GM21723 (cell line): ENCODE measurements around the gene HTR7.
"Not testable (repeated sequence)": the region's sequence is repeated elsewhere in the genome, so short reads cannot be mapped to it uniquely, and the experiment has no call there.

Experiments
- ATAC-seq: cut with Tn5 transposase; IDR thresholded peaks from one replicate; pipeline ENCODE4 v1.9.1; 2021; ENCODE audit warnings: mild to moderate bottlenecking, moderate library complexity; ENCODE audit not compliant: unreplicated experiment

Gene HTR7

DNA sequence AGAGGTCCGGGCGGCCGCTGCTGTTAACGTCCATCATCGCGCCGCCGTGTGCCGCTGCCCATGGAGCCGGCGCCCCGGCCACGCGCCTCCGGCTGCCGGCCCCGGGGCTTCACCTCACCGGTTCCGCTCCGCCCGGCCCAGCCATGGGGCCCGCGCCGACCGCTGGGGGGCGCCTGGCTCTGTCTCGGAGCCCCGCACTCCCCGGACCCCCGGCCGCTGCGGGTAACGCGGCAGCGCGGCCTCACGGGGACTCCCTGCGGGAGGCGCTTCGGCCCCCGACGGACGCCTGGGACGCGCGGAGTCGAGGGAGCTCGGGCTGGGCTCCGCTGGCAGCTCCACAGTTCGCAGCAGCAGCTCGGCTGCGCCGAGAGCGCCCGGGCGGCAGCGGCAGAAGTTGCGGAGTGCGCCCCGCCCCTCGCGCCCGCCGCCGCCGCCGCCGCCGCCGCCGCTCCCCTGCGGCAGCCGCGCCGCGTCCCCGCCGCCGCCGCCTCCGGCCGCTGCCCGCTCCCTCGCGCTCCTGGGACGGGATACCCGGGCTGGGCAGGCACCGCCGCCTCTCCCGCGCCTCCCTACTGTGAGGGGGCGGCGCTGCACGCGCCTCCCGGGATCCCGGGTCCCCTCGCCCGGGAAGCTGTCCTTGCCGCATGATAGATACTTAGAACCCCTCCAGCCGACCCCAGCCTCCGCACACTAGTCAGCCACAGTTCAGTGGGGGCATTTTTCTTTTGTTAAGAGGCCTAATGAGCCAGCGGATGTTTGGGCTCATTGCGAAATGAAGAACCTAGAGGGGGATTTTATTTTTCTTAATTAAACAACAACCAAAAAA is at the start of gene HTR7:
Gene HTR7 (minus strand): TSS at position 405 of the 826 bp plus-strand sequence. CDS start 368 bp downstream, at position 37.
- peak; percentile 72 for ATAC-seq

DNA sequence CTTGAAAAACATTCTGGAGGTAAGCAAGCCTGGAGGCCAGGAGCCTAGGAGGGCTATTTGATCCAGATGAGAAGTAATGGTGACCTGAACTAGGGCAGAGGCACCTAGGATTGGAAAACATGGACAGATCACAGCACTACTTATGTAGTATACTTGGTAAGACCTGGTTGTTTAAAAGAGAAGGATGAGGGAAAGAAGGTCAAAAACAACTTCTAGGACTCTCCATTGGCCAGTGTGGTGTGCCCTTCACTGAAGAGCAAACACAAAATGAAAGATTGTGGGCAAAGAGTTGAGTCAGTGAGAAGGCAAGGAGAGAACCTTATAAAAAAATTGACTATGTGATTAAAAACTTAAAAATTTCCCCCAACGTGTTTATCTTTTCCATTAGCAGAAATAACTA is 48.8 kb upstream of the HTR7 start:
- no peak for ATAC-seq

DNA sequence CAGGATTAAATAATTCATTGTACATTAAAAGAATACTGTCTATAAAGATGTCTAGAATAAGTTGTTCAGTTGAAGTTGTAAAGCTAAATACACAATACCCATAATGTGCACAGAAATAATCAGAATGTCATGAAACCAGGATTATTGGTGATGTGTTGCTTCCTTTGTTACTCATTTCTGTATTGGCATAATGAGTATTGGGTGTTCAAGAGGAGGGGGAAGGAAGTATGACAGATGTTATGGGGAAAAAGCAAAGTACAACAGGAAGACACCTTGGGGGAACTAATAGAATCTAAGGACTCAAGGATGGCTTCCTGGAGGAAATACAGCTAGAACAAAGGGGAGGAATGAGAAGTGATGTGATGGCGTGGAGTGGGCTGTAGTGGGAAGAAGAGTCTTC is 48.1 kb upstream of the HTR7 start:
- no peak for ATAC-seq

DNA sequence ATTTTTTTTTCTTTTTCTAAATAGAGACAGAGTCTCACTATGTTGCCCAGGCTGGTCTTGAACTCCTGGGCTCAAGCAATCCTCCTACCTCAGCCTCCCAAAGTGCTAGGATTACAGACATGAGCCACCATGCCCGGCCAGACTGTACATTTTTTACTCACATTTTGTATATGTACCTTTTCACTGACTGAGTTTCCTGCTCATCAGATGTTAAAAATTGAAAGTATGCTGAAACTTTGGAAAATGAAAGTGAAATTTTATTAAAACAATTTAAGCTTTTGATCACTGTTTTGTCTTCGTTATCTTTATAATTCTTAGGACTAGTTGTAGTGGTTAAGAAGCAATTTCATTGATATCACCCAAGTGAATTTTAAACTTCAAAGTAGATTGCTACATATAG is 39.1 kb upstream of the HTR7 start:
- ATAC-seq = not testable (repeated sequence)

DNA sequence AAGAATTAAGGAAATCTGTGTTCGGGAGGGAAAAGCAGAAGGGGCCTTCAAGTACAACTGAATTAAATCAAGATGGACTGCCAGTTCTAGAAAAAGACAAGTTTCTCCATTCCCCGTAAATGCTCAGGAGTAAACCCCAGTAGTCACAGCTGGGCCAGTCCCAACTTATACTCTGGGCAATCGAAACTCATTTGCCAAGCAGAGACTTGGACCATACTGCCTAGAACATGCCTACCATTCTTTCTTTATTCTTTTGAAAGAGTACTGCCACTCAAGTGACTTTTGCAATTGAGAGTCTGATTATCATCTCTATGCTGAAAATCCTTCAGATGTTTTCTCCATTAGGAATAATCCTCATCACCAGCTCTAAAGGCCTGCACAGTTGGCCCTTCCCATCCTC is 35.4 kb upstream of the HTR7 start:
- no peak for ATAC-seq

DNA sequence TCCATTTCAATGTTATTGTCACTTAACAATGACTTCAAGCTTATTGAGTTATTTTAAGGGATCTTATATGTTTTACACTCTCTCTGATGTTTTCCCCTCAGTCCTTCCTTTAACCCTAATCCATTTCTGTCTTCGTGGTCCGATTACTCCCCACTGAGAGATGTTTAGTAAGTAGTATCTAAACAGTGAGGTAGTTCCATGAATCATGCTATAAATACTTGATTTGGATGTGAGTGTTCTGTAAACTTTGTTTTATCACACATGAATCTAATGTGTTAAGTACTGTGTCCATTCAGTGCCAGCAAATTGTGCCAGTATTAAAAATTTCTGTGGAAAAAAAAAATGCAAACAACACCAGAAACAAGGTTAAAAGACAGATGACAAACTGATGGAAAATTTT is 32.5 kb upstream of the HTR7 start:
- no peak for ATAC-seq

DNA sequence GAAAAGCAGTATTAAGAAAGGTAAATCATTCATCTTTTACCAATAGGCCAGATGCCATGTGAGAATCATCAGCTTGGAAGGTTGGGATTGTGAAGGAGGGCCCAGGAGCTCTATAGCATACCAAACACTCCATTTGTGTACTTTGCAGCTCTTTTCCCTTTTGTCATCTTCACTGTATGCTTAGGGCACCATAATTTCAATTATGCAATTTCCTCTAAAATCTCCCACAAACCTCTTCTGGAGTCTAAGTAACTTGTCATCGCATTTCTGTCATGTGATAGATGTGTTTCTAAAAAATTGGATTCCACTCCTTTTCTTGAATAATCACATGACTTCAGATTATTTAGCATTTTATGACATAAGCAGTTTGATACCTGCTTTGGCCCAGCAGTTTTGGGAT is 31.8 kb upstream of the HTR7 start:
- ATAC-seq = no peak

DNA sequence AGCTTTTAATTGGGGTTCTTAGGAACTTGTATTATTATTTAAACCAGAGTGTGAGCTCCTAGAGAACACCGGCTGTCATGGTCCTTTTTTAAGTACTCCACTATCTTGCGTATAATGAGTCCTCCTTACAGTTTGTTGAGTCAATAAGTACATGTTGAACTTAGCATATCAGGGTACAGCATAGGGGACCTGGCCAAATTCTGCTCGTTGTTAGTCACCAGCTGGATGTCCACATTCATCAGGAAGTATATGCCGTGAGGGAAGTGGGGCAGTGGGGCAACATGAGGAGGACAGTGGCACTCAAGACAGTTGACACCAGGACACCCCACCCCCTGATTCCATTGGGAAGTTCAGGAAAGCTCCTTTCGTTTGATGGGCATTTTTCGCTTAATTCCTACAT is 30.5 kb upstream of the HTR7 start:
- ATAC-seq = no peak

DNA sequence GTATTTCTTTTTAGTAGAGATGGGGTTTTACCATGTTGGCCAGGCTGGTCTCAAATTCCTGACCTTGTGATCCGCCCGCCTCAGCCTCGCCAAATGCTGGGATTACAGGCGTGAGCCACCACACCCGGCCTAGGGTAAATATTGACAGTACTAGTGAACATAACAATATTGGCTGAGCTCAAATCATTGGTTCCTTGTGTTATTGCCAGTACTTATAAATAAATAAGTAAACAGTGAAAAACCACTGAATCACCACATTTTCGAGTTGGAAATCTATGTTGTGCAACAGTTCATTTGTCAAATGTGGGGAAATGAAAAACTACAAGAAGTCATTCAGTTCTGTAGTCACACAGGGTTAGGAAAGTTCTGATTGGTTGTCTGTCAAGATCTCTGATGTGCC is 29.7 kb upstream of the HTR7 start:
- no peak for ATAC-seq

DNA sequence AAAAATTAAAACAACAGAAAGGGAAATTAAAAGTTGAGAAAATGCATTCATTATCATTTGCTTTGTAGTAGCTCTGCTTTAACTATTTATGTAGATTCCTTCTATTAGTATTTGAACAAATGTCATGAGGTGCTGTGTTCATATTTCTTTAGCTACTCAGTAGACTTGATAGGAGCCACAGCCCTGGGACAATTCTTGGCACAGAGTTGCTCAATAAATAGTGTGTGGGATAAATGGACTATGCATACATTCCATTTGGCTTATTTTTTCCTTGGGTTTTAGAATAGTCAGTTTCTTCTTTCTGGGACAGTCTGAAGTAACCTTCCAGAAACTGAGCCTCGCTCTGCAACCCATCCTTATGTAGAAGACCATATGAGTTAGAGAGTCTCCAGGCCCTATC is 27.3 kb upstream of the HTR7 start:
- no peak for ATAC-seq

DNA sequence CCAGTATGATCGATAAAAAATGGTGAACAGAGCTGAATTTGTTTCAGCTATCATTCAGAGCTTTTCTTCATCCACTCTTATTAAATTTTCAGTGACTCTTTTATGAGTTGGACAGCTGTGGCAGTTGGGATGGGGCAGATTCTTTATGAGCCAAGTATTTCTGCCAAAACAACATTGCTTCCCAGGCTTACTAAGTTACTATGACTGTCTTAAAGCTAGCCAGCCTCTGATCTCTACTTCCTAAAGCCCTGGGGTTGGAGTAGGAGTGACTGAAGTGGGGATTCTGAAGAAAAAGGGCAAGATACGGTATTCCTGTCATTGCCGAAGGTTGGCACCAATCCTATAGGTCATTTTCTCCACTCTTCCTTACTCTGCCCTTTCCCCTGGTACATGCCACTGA is 26.6 kb upstream of the HTR7 start:
- no peak for ATAC-seq

DNA sequence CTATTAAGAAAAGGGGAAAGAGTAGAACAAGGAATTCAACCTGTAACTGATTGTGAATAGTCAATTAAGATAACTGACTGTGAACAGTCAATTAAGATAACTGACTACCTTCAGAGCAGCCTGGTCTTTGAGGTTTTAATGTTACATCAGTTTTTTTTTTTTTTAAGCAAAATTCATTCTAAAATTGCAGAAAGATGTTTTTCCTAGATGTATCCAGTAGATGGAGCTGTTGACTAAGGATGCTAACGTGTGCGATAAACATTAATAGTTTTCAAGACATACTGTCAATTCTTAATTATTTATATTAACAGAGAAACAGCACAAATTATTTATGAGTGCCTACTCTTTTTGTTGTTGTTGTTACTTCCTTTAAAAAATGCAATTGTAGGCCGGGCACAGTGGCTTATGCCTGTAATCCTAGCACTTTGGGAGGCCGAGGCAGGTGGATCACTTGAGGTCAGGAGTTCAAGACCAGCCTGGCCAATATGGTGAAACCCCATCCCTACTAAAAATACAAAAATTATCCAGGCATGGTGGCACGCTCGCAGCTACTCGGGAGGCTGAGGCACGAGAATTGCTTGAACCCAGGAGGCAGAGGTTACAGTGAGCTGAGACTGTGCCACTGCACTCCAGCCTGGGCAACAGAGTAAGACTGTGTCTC is 22.4 kb upstream of the HTR7 start:
- ATAC-seq = not testable (repeated sequence)

DNA sequence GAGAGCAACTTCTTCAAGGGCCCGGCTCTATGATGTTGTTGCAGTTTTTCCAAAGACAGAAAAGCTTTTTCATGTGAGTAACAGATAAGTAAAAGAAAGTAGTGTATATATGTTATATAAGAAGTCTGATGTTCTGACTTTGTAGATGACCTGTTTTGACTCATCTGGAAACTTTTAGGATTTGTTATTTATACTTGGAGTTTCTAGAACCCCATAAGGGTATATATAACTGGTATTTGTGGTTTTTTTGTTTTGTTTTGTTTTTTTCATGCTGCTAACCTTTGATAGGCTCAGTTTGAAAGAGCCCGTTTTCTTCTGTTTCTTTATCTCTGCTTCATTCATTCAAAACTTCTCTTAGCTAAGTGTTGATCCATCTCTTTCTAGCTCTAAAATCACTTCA is 21.2 kb upstream of the HTR7 start:
- no peak for ATAC-seq

DNA sequence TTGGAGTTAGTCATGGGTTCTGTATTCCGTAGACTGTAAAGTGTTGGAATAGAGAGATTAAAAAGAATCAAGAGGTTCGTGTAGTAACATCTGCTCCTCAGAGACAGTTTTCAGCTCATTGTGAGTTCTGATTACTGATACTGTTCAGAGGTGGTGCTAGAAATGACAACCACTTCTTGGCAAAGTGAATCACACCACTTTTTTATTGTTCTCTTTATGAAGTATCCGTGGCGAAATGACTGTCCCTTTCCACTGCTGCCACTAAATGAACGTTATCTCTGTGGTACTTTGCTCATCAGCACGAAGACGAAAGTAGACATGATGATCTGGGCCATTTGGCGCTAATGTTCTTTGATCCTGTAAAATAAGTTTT is 14.8 kb upstream of the HTR7 start:
- no peak for ATAC-seq

DNA sequence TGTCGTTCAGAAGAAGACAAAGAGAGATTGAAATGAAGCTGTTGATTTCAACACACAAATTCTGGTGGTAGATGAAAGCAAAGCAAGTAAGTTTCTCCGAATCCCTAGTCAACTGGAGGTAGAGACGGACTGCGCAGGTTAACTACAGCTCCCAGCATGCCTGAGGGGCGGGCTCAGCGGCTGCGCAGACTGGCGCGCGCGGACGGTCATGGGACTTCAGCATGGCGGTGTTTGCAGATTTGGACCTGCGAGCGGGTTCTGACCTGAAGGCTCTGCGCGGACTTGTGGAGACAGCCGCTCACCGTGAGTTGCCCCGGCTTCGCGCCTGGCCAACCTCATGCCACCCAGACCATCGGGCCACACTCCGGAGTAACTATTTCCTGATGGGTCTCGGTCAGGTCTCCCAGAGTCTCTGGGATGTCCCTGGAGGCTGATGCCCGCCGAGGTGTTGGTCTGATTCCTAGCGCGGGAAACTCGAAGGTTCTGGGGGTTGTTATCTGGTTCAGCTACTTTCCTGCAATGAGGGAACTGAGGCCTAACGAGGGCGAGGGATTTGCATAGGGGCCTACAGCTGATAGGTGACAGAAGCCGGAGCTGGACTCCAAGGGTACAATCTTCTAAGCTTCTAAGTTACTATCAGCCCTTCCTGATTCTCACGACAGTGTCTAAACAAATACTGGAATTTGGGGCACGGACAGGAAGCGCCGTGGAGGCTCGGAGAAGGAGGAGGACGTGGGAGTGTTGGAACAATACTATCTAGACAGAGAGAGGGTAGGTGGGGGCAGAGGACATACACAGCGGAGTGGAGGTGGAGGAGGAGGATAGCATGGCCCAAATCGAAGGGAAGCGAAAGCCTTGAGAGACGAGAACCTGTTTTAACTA is 14.2 kb upstream of the HTR7 start, which contains the start of gene RPP30:
Gene RPP30 (plus strand): TSS at position 209 of the 882 bp plus-strand sequence. CDS start 13 bp downstream, at position 222.
- peak; percentile 99 for ATAC-seq

DNA sequence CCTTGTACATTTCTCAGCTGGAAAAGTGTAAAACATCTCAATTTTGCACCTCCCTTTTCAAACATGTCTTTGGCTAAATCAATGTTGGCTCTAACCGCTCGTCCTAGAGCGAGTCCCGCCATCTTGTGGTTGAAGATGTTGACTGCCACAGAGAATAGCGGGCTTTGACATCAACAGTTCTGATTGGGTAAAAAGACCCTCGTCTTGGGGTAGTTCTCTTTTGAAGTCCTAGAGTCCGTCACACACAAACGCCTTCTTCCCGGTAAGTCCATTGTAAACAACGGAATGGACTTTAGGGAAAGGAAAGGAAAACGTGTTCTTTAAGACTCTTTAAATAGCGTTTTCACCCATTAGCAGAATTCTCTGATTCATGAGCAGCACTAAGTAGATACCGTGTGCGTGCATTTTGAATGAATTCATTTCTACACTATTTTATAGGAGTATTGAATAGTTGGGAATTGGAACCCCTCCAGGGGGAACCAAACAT is 13.5 kb upstream of the HTR7 start:
- ATAC-seq = peak; percentile 54

DNA sequence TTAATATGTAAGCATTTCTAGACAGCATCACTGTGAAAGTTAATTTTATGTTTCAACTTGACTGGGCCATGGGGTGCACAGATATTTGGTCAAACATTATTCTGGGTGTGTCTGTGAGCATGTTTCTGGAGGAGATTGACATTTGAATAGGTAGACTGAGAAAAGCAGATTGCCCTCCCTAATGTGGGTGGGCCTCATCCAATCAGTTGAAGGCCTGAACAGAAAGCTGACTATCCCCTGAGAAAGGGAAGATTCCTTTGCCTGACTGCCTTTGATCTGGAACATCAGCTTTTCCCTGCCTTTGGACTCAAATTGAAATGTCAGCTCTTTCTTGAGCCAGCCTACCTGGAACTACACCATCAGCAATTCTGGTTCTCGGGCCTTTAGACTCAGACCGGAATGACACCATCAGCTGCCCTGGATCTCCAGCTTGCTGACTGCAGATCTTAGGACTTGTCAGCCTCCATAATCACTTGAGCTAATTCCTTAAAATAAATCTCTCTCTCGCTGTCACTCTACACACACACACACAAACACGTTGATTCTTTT is 8.3 kb upstream of the HTR7 start:
- no peak for ATAC-seq

DNA sequence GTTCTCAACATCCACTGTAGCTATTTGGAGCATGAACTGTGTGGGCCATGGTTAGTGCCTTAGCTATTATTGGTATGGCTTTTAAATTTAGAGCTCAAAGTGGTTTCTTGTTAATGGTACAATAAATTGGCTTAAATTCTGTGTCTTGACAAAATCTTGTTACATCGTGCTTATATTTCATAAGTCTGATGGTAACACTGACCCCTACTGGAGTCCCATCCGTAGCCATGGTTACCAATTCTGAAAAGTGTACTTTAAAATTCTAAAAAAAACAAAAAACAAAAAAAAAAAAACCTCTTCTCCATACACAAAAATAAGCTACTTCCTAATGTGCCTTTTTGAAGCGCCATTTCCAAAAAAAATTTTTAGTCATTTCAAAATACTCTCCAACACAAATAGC is 7.6 kb upstream of the HTR7 start:
- no peak for ATAC-seq

DNA sequence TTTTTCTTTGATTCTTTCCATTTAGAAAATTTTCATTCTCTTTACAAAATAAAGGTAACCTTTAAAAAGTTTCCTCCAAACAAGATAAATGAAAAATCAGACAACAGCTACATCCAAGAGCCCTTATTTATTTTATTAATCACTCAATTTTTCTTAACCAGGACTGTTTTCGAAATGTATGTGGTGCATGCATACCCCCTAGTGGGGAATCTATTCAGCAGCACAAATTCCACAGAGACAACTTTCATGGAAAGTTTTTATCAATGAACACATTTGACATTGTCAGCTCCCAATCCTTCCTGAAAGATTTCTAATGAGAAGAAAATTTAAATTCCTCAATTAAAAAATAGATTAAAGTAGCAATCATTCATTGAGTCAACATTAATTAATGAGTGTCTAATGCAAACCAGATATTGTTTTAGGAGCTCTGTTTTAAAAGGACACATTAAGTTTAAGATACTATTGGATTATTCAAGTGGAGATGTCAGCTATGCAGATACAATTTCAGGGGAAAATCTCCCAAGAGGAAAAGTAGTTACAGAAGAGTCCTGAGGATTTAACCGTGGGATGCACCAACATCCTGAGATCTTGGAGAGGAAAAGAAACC is 5.2 kb upstream of the HTR7 start:
- no peak for ATAC-seq

DNA sequence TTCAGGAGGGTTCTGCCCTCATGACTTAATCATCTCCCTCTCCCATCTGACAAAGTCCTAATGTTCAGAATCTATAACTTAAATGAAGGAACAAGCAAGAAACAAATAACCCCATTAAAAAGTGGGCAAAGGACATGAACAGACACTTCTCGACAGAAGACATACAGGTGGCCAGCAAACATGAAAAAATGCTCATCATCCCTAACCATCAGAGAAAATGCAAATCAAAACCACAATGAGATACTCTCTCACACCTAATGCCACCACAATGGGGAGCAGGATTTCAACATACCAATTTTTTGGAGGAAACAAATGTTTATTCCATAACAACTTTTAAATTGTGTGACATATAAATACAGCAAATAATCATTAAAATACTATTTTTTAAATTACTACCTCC is 3.0 kb upstream of the HTR7 start:
- ATAC-seq = no peak

DNA sequence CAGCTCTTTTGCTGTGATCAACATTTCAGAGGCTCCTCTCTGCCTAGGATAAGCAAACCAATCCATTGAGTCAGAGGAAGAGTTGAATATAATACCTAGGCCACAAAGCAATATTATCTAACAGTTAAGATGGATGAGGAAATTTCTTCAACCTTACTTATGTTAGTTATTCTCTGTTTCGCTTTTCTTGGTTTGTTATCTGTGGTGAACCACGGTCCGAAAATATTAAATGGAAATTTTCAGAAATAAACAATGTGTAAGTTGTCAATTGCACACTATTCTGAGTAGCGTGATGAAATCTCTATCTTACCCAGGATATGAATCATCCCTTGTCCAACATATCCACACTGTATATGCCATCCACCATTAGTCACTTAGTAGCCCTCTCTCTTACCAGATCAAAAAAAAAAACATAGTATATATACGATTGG is 1.5 kb upstream of the HTR7 start:
- ATAC-seq = no peak
